Neural crest cell (in vitro differentiated cells): ENCODE data around the gene CADM1. TPM values are rescaled to one million over a fixed set of nuclear protein-coding genes. Genes with fewer than 3 reads are reported as not detected.

Experiments
- DNase-seq: peaks from one replicate; pipeline ENCODE4 v3.0.0; 2021; ENCODE audit warnings: low read depth, mixed read lengths, low spot score
- H3K27ac Mint-ChIP-seq: one replicate; pipeline ENCODE4 v1.8.0; 2021; ENCODE audit warnings: mild to moderate bottlenecking, mixed read lengths; ENCODE audit not compliant: unreplicated experiment
- H3K27me3 Mint-ChIP-seq: 2 replicates; pipeline ENCODE4 v1.8.0; 2021; ENCODE audit warnings: low read depth, mild to moderate bottlenecking, mixed read lengths
- H3K36me3 Mint-ChIP-seq: 2 replicates; pipeline ENCODE4 v1.8.0; 2021; ENCODE audit warnings: low read depth, mild to moderate bottlenecking, mixed read lengths
- H3K4me1 Mint-ChIP-seq: 2 replicates; pipeline ENCODE4 v1.8.0; 2021; ENCODE audit warnings: mixed read lengths
- H3K4me3 Mint-ChIP-seq: one replicate; pipeline ENCODE4 v1.8.0; 2021; ENCODE audit warnings: mild to moderate bottlenecking, mixed read lengths
- H3K9me3 Mint-ChIP-seq: 2 replicates; pipeline ENCODE4 v1.8.0; 2021; ENCODE audit warnings: mixed read lengths
- total RNA-seq: library from RNA; stranded (reverse); gene quantifications from 2 replicates; pipeline ENCODE4 v1.2.1, GENCODE V29; 2021
- TF ChIP-seq, protein P1 (sequence below): fragments of 200-600 bp; sonication (generic); conservative IDR thresholded peaks from 2 replicates; pipeline ENCODE4 v1.5.0; 2021; ENCODE audit warnings: antibody characterized with exemption, mild to moderate bottlenecking

Gene CADM1
- total RNA-seq, 1 donor from 2014 or later: 112 TPM

DNA sequence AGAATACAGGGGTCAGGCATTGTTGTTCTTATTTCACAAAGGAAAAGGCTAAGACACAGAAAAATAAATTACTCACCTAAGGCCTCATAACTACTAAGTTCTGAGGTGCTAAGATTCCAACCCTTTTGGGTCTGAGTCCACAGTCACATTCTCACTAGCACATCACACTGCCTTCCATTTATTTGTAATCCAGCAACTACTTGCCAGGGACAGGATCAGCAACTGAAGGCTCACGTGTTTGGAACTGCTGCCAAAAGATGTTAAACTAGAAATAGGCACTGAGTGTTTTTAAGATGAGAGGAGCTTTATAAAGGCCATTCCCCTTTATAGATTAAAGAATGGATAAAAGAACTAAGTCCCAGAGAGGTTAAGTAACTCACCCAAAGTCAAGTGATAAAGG, 58.0 kb downstream of the CADM1 start:
- TF ChIP-seq, protein P1, sequence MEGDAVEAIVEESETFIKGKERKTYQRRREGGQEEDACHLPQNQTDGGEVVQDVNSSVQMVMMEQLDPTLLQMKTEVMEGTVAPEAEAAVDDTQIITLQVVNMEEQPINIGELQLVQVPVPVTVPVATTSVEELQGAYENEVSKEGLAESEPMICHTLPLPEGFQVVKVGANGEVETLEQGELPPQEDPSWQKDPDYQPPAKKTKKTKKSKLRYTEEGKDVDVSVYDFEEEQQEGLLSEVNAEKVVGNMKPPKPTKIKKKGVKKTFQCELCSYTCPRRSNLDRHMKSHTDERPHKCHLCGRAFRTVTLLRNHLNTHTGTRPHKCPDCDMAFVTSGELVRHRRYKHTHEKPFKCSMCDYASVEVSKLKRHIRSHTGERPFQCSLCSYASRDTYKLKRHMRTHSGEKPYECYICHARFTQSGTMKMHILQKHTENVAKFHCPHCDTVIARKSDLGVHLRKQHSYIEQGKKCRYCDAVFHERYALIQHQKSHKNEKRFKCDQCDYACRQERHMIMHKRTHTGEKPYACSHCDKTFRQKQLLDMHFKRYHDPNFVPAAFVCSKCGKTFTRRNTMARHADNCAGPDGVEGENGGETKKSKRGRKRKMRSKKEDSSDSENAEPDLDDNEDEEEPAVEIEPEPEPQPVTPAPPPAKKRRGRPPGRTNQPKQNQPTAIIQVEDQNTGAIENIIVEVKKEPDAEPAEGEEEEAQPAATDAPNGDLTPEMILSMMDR: no peak
- peaks cover 29% of the 10 kb centered on the region for H3K36me3 Mint-ChIP-seq
- no peaks in the 10 kb centered on the region for H3K4me1 Mint-ChIP-seq
- peaks cover 3% of the 10 kb centered on the region for H3K9me3 Mint-ChIP-seq
- no peak overlapping the region for H3K4me3 Mint-ChIP-seq
- no peaks in the 10 kb centered on the region for H3K27me3 Mint-ChIP-seq
- H3K27ac Mint-ChIP-seq: no peak overlapping the region
- DNase-seq: no peak

DNA sequence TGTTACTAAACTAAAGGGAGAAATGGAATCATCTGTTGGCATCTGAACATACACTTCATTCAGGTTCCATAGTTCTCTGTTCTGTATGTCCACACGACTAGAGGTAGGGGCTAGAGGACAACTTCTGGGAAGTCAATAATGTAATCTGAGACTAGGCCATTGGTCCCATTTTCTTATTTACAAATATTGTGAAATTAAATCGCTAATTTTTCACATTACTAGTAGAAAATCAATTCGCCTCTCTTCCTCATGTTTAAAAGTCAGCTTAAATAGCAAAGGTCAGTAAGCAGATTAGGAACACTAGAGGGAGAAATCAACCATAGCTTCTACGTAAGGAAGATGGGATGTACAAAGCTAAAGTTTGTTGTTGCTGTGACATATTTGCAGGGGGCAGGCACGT, 59.7 kb downstream of the CADM1 start:
- Mint-ChIP-seq H3K27ac (no peak overlapping the region), H3K4me1 (peaks cover 6% of the 10 kb centered on the region), H3K36me3 (peaks cover 29% of the 10 kb centered on the region), H3K27me3 (no peaks in the 10 kb centered on the region), H3K4me3 (no peak overlapping the region), H3K9me3 (peaks cover 3% of the 10 kb centered on the region)
- TF ChIP-seq, protein P1: no peak
- DNase-seq: no peak

GRCh38 chr11:115439969-115440540, 64.2 kb downstream of the CADM1 start:
- no peak overlapping the region for H3K27ac Mint-ChIP-seq
- H3K9me3 Mint-ChIP-seq: no peaks in the 10 kb centered on the region
- peaks cover 27% of the 10 kb centered on the region for H3K4me1 Mint-ChIP-seq
- H3K4me3 Mint-ChIP-seq: no peak overlapping the region
- no peaks in the 10 kb centered on the region for H3K27me3 Mint-ChIP-seq
- DNase-seq: no peak
- peaks cover 10% of the 10 kb centered on the region for H3K36me3 Mint-ChIP-seq
- TF ChIP-seq, protein P1: no peak

- H3K4me3 Mint-ChIP-seq: no peak overlapping the region
- TF ChIP-seq, protein P1: no peak
These were observed 64.8 kb downstream of the CADM1 start for GRCh38 chr11:115439385-115439784.

GRCh38 chr11:115437902-115438575, 66.2 kb downstream of the CADM1 start:
- no peak overlapping the region for H3K27ac Mint-ChIP-seq
- no peak for DNase-seq
- TF ChIP-seq, protein P1: no peak
- H3K36me3 Mint-ChIP-seq: peaks cover 3% of the 10 kb centered on the region
- H3K9me3 Mint-ChIP-seq: no peaks in the 10 kb centered on the region
- H3K4me1 Mint-ChIP-seq: peaks cover 27% of the 10 kb centered on the region
- no peak overlapping the region for H3K4me3 Mint-ChIP-seq
- H3K27me3 Mint-ChIP-seq: no peaks in the 10 kb centered on the region

More at GRCh38 chr11:115439385-115439784, 64.8 kb downstream of the CADM1 start:
- peaks cover 4% of the 10 kb centered on the region for H3K36me3 Mint-ChIP-seq
- no peak overlapping the region for H3K27ac Mint-ChIP-seq
- peaks cover 27% of the 10 kb centered on the region for H3K4me1 Mint-ChIP-seq
- no peaks in the 10 kb centered on the region for H3K27me3 Mint-ChIP-seq
- H3K9me3 Mint-ChIP-seq: no peaks in the 10 kb centered on the region
- DNase-seq: no peak
